ENCODE results near the gene COA5.

COA5 gene

GRCh38 chr2:98608116-98608961 lies at the start of gene COA5, which contains the start of gene UNC50:
TSS of gene COA5 (minus strand) at chr2:98608512. CDS start at chr2:98608405, 107 bp downstream.
TSS of gene UNC50 (plus strand) at chr2:98608589. CDS start at chr2:98609760, 1,171 bp downstream.
- DNase-seq (ENCODE audit: low spot score) = peak; percentile 86

DNA sequence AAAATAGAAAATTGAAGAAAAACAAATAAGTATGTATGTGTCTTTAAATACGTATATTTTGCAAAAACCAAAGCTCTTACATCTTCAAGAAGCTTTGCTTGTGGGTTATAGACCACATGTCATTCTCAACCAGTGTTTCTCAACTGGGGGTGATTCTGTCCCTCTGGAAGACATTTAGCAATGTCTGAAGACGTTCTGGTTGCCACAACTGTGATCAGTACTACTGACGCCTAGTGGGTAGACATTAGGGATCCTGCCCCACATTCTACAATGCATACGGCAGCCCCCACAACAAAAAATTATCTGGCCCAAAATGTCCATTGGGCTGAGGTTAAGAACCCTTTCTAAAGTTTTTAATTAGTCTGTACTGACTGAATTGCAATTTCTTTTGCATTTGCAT lies 48.5 kb upstream of the COA5 start:
- DNase-seq (ENCODE audit: low spot score) = no peak

DNA sequence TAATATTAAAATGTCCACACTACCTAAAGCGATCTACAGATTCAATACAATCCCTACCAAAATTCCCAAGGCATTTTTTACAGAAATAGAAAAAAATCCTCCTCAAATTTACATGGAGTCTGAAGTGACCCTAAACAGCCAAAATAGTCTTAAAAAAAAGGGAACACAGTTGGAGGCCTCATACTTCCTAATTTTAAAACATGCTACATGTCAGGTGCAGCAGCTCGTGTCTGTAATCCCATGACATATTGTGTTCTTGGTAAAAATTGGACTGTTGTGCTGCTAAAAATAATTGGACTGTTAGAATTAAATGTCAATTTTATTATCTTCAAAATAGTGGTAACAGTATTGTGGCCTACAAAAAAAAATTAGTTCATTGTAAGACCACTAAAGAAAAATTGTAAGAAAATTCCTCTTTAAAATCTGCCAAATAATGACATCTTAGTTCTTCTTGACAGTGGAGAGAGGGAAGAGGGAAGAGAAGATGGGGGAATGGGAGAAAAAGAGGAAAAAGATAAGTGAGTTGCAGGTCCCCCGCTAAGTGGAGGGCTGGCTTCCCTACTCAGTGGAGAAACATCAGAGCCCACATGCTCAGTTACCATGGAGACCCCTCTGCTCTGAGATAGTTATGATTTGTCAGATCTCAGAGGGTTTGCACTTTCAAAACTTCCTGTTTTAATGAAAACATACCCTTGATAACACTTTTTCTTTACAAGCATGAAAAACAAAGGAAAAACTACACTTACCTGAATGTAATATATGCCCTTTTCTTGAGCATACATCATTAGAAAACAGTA lies 46.6 kb upstream of the COA5 start:
- DNase-seq (ENCODE audit: low spot score) = peak; percentile 31

DNA sequence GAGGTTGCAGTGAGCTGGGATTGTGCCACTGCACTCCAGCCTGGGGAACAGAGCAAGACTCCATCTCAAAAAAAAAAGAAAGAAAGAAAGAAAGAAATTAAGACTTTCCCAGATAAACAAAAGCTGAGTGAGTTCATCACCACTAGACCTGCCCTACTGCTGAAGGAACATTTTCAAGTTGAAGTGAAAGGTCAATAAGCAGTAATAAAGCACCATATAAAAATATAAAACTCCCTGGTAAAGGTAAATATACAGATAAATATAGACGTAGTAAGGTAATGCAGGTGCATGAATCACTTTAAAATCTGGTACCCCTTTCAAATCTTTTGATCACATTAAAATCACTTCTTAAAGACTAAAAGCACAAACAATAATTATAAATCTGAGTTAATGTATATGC lies 42.7 kb upstream of the COA5 start:
- DNase-seq (ENCODE audit: low spot score) = no peak

DNA sequence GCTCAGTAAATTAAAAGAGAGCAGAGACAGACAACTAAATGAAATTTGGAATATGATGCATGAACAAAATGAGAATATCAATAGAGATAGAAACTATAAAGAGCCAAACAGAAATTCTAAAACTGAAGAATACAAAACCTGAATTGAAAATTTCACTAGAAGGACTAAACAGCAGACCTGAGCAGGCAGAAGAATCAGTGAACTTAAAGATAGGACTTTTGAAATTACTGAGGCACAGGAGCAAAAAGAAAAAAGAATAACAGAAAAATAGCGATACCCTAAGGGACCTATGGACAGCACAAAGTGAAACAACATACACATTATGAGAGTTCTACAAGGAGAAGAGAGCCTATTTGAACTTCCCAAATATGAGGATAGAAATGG lies 41.7 kb upstream of the COA5 start:
- no peak for DNase-seq (ENCODE audit: low spot score)

- peak; percentile 86 for DNase-seq (ENCODE audit: low spot score)
Observed at GRCh38 chr2:98649135-98649991, 41.1 kb upstream of the COA5 start.

DNA sequence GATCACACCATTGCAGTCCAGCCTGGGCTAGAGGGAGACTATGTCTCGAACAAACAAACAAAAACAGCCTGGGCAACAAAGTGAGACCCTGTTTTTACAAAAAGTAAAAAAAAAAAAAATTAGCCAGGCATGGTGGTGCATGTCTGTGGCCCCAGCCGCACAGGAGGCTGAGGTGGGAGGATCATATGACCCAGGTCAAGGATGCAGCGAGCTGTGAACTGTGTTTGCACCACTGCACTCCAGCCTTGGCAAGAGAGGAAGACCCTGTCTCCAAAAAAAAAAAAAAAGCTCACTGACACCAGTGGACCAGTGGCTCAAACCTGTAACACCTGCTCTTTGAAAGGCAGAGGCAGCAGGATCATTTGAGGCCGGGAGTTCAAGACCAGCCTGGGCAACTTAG lies 40.1 kb upstream of the COA5 start:
- DNase-seq (ENCODE audit: low spot score) = no peak

DNA sequence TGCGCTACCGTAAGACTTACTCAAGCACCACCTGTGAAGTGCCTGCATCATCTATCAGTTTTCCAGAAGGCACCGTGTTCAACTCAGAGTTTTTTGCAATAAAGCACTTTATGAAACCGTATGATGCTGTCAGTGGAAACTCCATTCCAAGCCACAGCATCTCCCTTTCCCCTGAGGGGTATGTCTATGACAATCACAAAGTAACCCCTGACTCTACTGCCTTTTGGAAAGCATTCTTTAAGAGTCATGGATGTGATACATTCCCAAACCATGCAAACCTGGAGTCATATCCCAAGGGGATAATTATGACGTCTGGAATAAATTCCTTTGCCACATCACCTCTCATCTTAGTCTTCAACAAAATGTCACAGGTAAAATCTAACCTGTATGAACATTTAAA lies 39.3 kb upstream of the COA5 start:
- no peak for DNase-seq (ENCODE audit: low spot score)

DNA sequence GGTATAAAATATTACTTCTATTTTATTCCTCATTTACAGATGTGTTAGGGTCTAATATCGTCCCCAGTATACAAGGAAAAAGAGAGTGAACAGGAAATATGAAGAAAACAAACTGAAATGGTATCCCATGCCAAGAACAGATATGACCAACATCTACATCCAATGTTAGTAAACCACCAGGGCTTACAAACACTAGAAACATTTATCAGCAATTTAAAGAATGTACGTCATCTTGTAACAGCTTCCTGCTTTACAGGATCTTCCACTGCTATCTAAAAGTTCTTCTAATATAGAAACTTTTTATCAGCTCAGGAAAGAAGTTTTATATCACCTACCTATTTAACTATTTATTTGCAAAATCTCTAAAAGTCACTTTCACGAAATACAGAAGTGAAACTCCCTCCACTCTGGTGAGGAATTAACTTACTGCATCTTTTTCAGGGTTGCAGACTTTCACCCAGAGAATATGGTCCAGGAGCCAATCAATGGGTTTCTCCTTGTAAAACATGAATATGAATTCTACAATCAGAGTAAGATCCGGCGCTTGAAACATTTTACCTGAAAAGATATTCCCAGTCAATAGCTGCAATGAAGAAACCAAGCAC lies 35.3 kb upstream of the COA5 start:
- no peak for DNase-seq (ENCODE audit: low spot score)

DNA sequence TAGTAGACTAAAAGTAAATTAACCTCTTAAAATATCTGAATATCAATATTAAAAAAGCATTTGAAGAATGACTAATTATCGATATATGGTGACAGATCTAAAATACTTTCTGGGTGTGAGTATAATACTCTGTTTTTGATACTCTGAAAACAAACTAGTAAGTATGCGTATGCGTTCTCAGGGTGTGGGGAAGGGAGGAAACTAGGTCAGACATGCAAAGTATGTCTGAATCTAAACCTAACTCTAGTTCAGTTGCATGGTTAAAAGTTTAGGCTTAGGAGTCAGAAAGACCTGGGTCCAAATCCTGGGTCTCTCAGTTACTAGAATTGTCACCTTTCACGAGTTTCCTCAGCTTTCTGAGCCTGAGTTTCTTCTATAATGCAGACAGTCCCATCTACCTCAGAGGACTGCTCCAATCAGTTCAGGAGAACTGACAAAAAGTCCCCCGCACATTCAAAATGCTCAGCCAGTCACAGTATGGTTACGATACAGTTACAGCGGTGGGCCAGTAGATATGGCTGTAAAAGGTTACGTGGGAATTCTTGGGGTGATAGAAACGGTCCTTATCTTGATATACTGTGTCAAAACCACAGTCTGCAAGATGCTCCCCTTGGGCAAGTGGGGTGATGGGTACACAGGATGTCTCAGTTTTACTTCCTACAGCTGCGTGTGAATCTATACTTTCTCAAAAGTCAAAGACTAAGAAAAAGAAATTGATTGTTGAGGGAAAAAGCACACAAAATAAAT lies 29.3 kb upstream of the COA5 start:
- no peak for DNase-seq (ENCODE audit: low spot score)

DNA sequence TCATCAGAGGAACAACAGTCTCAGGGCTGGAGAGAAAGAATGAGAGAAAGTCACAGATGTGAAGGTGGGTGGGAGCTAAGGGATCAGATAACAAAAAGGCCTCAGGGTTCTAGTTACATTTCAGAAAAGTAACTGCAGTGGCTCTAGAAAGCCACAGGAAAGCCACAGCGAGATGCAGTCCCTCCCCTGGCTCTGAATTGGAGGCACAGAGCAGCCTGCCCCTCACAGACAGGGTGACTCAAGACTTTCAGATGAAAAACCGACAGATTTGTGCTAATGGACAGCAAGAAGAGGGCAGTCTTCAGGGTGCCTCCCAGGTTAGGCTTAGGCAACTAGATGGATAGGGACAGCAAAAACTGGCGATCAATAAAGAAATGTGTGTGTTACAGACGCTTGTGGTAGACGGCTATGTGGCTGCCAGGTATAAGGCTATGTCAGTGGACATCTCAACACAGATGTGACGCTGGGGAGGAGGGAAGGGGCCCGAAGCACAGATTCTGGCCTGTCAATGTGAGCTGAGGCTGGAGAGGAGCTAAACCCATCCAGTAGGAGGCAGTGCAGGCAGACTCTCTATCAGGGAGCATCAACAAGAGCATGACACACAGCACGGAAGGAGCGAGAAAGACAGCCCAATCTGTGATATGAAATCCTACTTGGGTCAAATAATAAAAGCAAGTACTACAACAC lies 26.2 kb upstream of the COA5 start:
- DNase-seq (ENCODE audit: low spot score) = no peak

GRCh38 chr2:98632351-98632750 lies 24.0 kb upstream of the COA5 start:
- no peak for DNase-seq (ENCODE audit: low spot score)

GRCh38 chr2:98623657-98624056 lies 15.3 kb upstream of the COA5 start:
- peak; percentile 16 for DNase-seq (ENCODE audit: low spot score)

- no peak for DNase-seq (ENCODE audit: low spot score)
Observed at GRCh38 chr2:98617149-98617548, 8.8 kb upstream of the COA5 start.

- no peak for DNase-seq (ENCODE audit: low spot score)
Observed at GRCh38 chr2:98615481-98615880, 7.2 kb upstream of the COA5 start.

GRCh38 chr2:98614024-98614739 lies 5.9 kb upstream of the COA5 start:
- no peak for DNase-seq (ENCODE audit: low spot score)

DNA sequence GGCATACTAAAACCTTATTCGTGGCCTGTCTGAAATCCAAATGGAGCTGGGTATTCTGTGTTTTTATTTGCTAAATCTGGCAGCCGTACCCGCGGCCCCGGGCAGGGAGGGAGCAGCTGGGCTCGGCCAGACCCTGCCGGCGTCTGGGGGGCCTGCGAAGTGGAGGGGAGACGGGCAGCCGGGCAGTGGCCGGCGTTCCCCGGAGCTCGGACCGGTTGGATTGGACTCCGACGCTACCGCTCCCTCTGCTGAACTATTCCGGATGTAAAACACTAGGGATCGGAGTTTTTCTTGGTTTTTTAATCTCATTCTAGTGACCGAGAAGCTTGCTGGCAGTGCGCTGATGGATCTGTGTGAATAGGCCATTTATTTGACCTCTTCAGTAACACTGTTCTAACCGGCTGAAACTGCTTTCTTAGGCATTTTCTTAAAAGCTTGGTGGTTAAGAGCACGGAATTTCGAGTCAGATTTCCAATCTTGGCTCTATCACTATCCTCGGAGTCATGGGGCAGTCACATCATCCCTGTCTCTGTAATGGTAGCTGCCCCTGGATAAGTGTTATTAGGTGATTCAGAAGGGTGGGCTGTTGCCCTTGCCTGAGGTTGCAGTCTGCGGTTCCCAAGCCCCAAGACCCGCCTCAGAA lies 771 bp upstream of the COA5 start:
- DNase-seq (ENCODE audit: low spot score) = no peak

- no peak for DNase-seq (ENCODE audit: low spot score)
Observed at GRCh38 chr2:98607741-98608115, 584 bp downstream of the COA5 start.

GRCh38 chr2:98607104-98607503 lies 1.2 kb downstream of the COA5 start:
- no peak for DNase-seq (ENCODE audit: low spot score)
